ENCODE results near the gene SPATA46.
"Not testable (repeated sequence)": the region's sequence is repeated elsewhere in the genome, so short reads cannot be mapped to it uniquely, and the experiment has no call there.

SPATA46 gene

GRCh38 chr1:162376691-162377090 lies at the start of gene SPATA46:
Gene SPATA46 (minus strand): TSS chr1:162376854. CDS start chr1:162376790, 64 bp downstream.
- WGBS (ENCODE audit: insufficient coverage, insufficient read length) = no CpG with 5 or more reads among the region's 5 CpGs
- no peaks in the 10 kb centered on the region for H3K4me1 ChIP-seq (ENCODE audit: control insufficient read depth, insufficient read depth, low read length)

GRCh38 chr1:162422662-162423375 lies 46.2 kb upstream of the SPATA46 start:
- Histone ChIP-seq H3K4me1 (ENCODE audit: control insufficient read depth, insufficient read depth, low read length) (no peaks in the 10 kb centered on the region), H3K9me3 (ENCODE audit: control insufficient read depth, insufficient read depth, low read length) (no peaks in the 10 kb centered on the region), H3K27me3 (ENCODE audit: control insufficient read depth, insufficient read depth, low read length) (no peaks in the 10 kb centered on the region), H3K27ac (ENCODE audit: low read length) (no peak overlapping the region), H3K36me3 (ENCODE audit: control insufficient read depth, insufficient read depth, low read length) (no peaks in the 10 kb centered on the region), H3K4me3 (ENCODE audit: low read length) (no peak overlapping the region)
- no CpG with 5 or more reads among the region's 10 CpGs for WGBS (ENCODE audit: insufficient coverage, insufficient read length)
- DNase-seq (ENCODE audit: low read depth, low spot score) = no peak

More at GRCh38 chr1:162376691-162377090, at the start of gene SPATA46:
- Histone ChIP-seq H3K9me3 (ENCODE audit: control insufficient read depth, insufficient read depth, low read length) (no peaks in the 10 kb centered on the region), H3K27me3 (ENCODE audit: control insufficient read depth, insufficient read depth, low read length) (no peaks in the 10 kb centered on the region), H3K36me3 (ENCODE audit: control insufficient read depth, insufficient read depth, low read length) (no peaks in the 10 kb centered on the region), H3K4me3 (ENCODE audit: low read length) (no peak within 1 kb of the TSS), H3K27ac (ENCODE audit: low read length) (no peak within 1 kb of the TSS)
- DNase-seq (ENCODE audit: low read depth, low spot score) = no peak

- no peak overlapping the region for H3K4me3 ChIP-seq (ENCODE audit: low read length)
- no peaks in the 10 kb centered on the region for H3K4me1 ChIP-seq (ENCODE audit: control insufficient read depth, insufficient read depth, low read length)
- no CpG with 5 or more reads among the region's 5 CpGs for WGBS (ENCODE audit: insufficient coverage, insufficient read length)
- H3K9me3 ChIP-seq (ENCODE audit: control insufficient read depth, insufficient read depth, low read length) = no peaks in the 10 kb centered on the region
- no peak overlapping the region for H3K27ac ChIP-seq (ENCODE audit: low read length)
- no peak for DNase-seq (ENCODE audit: low read depth, low spot score)
- H3K27me3 ChIP-seq (ENCODE audit: control insufficient read depth, insufficient read depth, low read length) = no peaks in the 10 kb centered on the region
- H3K36me3 ChIP-seq (ENCODE audit: control insufficient read depth, insufficient read depth, low read length) = no peaks in the 10 kb centered on the region
Observed at GRCh38 chr1:162421258-162422164, 44.9 kb upstream of the SPATA46 start.

GRCh38 chr1:162420120-162420519 lies 43.5 kb upstream of the SPATA46 start:
- Histone ChIP-seq H3K27me3 (ENCODE audit: control insufficient read depth, insufficient read depth, low read length) (no peaks in the 10 kb centered on the region), H3K27ac (ENCODE audit: low read length) (no peak overlapping the region), H3K9me3 (ENCODE audit: control insufficient read depth, insufficient read depth, low read length) (no peaks in the 10 kb centered on the region), H3K36me3 (ENCODE audit: control insufficient read depth, insufficient read depth, low read length) (no peaks in the 10 kb centered on the region), H3K4me1 (ENCODE audit: control insufficient read depth, insufficient read depth, low read length) (no peaks in the 10 kb centered on the region), H3K4me3 (ENCODE audit: low read length) (no peak overlapping the region)
- no CpG with 5 or more reads among the region's 3 CpGs for WGBS (ENCODE audit: insufficient coverage, insufficient read length)
- DNase-seq (ENCODE audit: low read depth, low spot score) = no peak

GRCh38 chr1:162419450-162419931 lies 42.8 kb upstream of the SPATA46 start:
- not testable (repeated sequence) for DNase-seq (ENCODE audit: low read depth, low spot score); H3K36me3 ChIP-seq (ENCODE audit: control insufficient read depth, insufficient read depth, low read length); H3K27me3 ChIP-seq (ENCODE audit: control insufficient read depth, insufficient read depth, low read length); H3K9me3 ChIP-seq (ENCODE audit: control insufficient read depth, insufficient read depth, low read length); H3K27ac ChIP-seq (ENCODE audit: low read length); H3K4me1 ChIP-seq (ENCODE audit: control insufficient read depth, insufficient read depth, low read length); H3K4me3 ChIP-seq (ENCODE audit: low read length)
- no CpG with 5 or more reads among the region's 9 CpGs for WGBS (ENCODE audit: insufficient coverage, insufficient read length)

GRCh38 chr1:162418584-162418983 lies 41.9 kb upstream of the SPATA46 start:
- no CpG with 5 or more reads among the region's 7 CpGs for WGBS (ENCODE audit: insufficient coverage, insufficient read length)
- not testable (repeated sequence) for H3K27me3 ChIP-seq (ENCODE audit: control insufficient read depth, insufficient read depth, low read length); H3K27ac ChIP-seq (ENCODE audit: low read length); H3K4me1 ChIP-seq (ENCODE audit: control insufficient read depth, insufficient read depth, low read length); H3K9me3 ChIP-seq (ENCODE audit: control insufficient read depth, insufficient read depth, low read length); H3K36me3 ChIP-seq (ENCODE audit: control insufficient read depth, insufficient read depth, low read length); H3K4me3 ChIP-seq (ENCODE audit: low read length); DNase-seq (ENCODE audit: low read depth, low spot score)

GRCh38 chr1:162417650-162418049 lies 41.0 kb upstream of the SPATA46 start:
- no peak overlapping the region for H3K27ac ChIP-seq (ENCODE audit: low read length)
- no peaks in the 10 kb centered on the region for H3K27me3 ChIP-seq (ENCODE audit: control insufficient read depth, insufficient read depth, low read length)
- H3K9me3 ChIP-seq (ENCODE audit: control insufficient read depth, insufficient read depth, low read length) = no peaks in the 10 kb centered on the region
- H3K36me3 ChIP-seq (ENCODE audit: control insufficient read depth, insufficient read depth, low read length) = no peaks in the 10 kb centered on the region
- WGBS (ENCODE audit: insufficient coverage, insufficient read length) = no CpG with 5 or more reads among the region's 7 CpGs
- no peak for DNase-seq (ENCODE audit: low read depth, low spot score)
- no peak overlapping the region for H3K4me3 ChIP-seq (ENCODE audit: low read length)
- no peaks in the 10 kb centered on the region for H3K4me1 ChIP-seq (ENCODE audit: control insufficient read depth, insufficient read depth, low read length)

GRCh38 chr1:162416909-162417308 lies 40.3 kb upstream of the SPATA46 start:
- WGBS (ENCODE audit: insufficient coverage, insufficient read length) = no CpG with 5 or more reads among the region's 2 CpGs
- H3K27me3 ChIP-seq (ENCODE audit: control insufficient read depth, insufficient read depth, low read length) = no peaks in the 10 kb centered on the region
- no peak for DNase-seq (ENCODE audit: low read depth, low spot score)
- H3K9me3 ChIP-seq (ENCODE audit: control insufficient read depth, insufficient read depth, low read length) = no peaks in the 10 kb centered on the region
- no peaks in the 10 kb centered on the region for H3K4me1 ChIP-seq (ENCODE audit: control insufficient read depth, insufficient read depth, low read length)
- no peaks in the 10 kb centered on the region for H3K36me3 ChIP-seq (ENCODE audit: control insufficient read depth, insufficient read depth, low read length)
- H3K27ac ChIP-seq (ENCODE audit: low read length) = no peak overlapping the region
- no peak overlapping the region for H3K4me3 ChIP-seq (ENCODE audit: low read length)

- no peaks in the 10 kb centered on the region for H3K36me3 ChIP-seq (ENCODE audit: control insufficient read depth, insufficient read depth, low read length)
- no peak overlapping the region for H3K4me3 ChIP-seq (ENCODE audit: low read length)
- no peak for DNase-seq (ENCODE audit: low read depth, low spot score)
- H3K9me3 ChIP-seq (ENCODE audit: control insufficient read depth, insufficient read depth, low read length) = no peaks in the 10 kb centered on the region
- no peaks in the 10 kb centered on the region for H3K4me1 ChIP-seq (ENCODE audit: control insufficient read depth, insufficient read depth, low read length)
- no peak overlapping the region for H3K27ac ChIP-seq (ENCODE audit: low read length)
- H3K27me3 ChIP-seq (ENCODE audit: control insufficient read depth, insufficient read depth, low read length) = no peaks in the 10 kb centered on the region
Observed at GRCh38 chr1:162416215-162416614, 39.6 kb upstream of the SPATA46 start.

GRCh38 chr1:162412002-162412401 lies 35.3 kb upstream of the SPATA46 start, which contains the start of gene SH2D1B:
Gene SH2D1B (minus strand): TSS chr1:162412136. CDS start chr1:162412016, 120 bp downstream.
- H3K4me1 ChIP-seq (ENCODE audit: control insufficient read depth, insufficient read depth, low read length) = no peaks in the 10 kb centered on the region
- no CpG with 5 or more reads among the region's 3 CpGs for whole genome bisulfite sequencing (ENCODE audit: insufficient coverage, insufficient read length)
- H3K27me3 ChIP-seq (ENCODE audit: control insufficient read depth, insufficient read depth, low read length) = no peaks in the 10 kb centered on the region
- no peaks in the 10 kb centered on the region for H3K36me3 ChIP-seq (ENCODE audit: control insufficient read depth, insufficient read depth, low read length)
- no peak within 1 kb of the TSS for H3K27ac ChIP-seq (ENCODE audit: low read length)
- DNase-seq (ENCODE audit: low read depth, low spot score) = no peak
- no peaks in the 10 kb centered on the region for H3K9me3 ChIP-seq (ENCODE audit: control insufficient read depth, insufficient read depth, low read length)
- H3K4me3 ChIP-seq (ENCODE audit: low read length) = no peak within 1 kb of the TSS
